NCI-H2196 treated with DMSO at 0.1 percent for 48 hours (cell line): ENCODE data around the gene DRAXIN.

Experiments
- DNase-seq: peaks from one replicate; lab custom pipeline; 2025; ENCODE audit not compliant: unreplicated experiment; lab: John Stamatoyannopoulos, UW

Gene DRAXIN, protein sequence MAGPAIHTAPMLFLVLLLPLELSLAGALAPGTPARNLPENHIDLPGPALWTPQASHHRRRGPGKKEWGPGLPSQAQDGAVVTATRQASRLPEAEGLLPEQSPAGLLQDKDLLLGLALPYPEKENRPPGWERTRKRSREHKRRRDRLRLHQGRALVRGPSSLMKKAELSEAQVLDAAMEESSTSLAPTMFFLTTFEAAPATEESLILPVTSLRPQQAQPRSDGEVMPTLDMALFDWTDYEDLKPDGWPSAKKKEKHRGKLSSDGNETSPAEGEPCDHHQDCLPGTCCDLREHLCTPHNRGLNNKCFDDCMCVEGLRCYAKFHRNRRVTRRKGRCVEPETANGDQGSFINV

DNA sequence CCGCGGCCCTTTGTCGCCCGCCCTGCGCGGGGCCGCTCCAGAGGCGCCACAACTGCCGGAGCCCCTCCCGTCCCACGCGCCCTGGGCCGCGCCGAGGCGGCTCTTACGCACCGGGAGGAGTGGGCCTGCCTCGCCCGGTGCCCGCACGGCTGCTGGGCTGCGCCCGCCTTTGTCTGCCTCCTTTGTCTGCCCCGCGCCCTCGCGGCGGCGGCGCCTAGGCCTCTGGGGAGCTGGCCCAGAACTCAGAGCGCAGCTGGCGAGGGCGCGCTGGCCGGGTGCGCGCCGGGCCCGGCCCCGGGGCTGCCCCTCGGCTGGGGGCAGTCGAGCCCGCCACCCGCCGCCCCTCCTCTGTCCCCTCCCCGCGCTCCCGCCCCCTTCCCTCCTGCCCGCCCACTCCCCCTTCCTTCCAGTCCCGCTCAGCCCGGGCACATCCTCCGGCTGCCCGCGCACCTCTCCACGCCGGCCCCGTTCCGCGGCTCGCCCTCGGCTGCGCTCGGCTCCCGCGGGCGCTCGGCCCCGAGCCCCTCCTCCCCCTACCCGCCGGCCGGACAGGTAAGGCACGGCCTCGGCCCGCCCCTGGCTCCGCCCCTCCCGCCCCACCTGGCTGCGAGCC, at the start of gene DRAXIN:
TSS of gene DRAXIN (plus strand) at position 409 of the 613 bp plus-strand sequence. CDS start 14,549 bp downstream, outside the sequence.
- DNase-seq = no peak

DNA sequence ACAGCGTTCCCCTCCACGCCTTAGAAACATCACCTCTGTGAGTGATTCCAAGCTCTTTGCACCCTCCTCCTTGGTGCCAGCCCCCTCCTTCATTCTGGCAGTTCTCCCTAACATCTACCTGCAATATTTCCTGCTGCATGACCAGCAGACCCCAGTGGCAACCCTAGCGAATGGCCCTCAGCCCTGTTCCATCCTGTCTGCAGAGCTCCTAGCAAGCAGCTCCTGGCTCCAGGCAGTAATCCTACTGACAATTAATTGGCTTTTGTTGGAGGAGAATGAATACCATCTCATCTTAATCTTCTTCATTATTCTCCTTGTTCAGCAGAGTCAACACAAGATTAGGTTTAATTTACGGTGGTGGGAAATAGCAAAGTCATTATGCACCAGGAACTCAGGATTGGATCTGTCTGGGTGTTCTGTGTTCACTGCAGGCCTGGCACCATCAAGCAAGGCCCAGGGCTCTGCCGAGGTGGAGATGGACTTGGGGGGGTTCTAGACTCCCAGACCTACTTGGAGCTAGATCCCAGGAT, 49.7 kb upstream of the DRAXIN start:
- DNase-seq = no peak

DNA sequence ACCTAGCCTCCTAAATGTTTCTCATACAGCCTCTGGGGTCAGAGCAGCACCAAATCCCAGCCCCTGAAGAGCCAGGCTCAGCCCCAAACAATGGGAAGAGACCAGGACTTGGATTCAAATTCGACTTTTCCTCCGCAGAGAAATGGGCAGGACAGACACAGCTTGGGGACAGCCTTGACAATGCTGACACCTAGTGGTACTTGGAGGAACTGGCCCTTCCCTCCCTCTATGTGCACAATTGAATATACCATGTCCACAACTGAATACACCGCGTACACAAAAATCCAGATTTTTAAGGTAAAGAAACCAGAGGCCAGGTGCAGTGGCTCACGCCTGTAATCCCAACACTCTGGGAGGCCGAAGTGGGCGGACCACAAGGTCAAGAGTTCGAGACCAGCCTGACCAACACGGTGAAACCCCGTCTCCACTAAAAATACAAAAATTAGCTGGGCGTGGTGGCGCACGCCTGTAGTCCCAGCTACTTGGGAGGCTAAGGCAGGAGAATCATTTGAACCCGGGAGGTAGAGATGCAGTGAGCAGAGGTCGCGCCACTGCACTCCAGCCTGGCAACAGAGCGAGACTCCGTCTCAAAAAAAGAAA, 49.0 kb upstream of the DRAXIN start:
- peak; percentile 29 for DNase-seq

DNA sequence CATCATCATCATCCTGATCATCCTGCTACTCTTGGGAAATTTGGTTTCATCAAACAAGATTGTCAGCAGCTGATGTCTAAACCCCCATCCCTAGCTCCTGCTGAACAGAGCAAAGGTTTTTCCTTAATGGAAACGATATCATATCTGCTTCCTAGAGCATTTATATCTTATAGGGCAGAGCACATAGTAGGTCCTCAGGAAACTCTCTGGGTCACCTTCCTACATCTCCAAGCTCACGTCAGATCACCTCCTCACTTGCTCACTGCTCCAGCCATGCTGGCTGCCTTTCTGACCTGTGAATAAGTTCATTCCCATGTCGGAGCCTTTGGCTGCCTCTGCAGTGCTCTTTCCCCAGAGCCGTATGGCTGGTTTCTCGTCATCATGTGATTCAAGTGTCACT, 47.7 kb upstream of the DRAXIN start:
- no peak for DNase-seq

- no peak for DNase-seq
Observed at GRCh38 chr1:11645270-11645669, 46.2 kb upstream of the DRAXIN start.

GRCh38 chr1:11645670-11646265, 45.7 kb upstream of the DRAXIN start:
- peak; percentile 57 for DNase-seq

- no peak for DNase-seq
Observed at GRCh38 chr1:11646317-11646716, 45.2 kb upstream of the DRAXIN start.

GRCh38 chr1:11647333-11647732, 44.2 kb upstream of the DRAXIN start:
- no peak for DNase-seq

- DNase-seq = no peak
Observed at GRCh38 chr1:11648039-11648438, 43.5 kb upstream of the DRAXIN start.

DNA sequence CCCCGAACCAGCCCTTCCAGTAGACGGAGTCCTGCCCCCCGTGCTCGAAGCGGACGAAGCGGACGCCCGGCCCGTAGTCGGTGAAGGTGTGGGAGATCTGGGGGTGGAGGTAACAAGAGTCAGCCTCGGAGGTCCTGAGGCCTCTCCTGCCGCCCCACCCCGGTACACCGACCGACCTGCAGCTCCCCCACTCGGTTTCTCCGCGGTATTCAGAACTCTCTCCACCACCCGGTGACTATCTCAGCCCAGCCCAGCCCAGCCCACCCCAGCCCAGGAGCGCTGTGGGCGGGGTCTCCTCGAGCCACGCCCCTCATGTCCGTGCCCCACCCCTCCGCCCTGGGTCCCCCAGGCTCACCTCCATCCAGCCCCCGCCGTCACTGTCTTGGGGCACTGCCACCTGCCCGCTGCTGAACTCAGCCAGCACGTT, 42.8 kb upstream of the DRAXIN start:
- no peak for DNase-seq

DNA sequence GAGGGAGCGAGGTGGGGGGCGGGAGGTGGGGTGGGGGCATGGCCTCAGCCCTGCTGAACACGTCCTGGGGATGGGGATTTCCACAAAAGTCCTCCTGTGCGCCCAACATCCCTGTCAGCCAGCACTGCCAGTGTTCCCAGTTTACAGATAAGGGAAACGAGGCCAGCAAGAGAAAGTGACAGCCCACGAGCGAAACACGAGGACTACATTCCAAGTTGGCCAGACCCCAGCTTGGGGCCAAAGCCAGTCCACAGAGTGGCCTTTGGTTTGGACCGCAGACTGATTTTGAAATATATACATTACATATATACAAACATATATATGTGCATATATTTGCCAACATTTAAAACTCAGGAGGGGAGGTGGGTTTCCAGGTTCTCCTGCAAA, 42.3 kb upstream of the DRAXIN start:
- no peak for DNase-seq

GRCh38 chr1:11649624-11650330, 41.7 kb upstream of the DRAXIN start:
- no peak for DNase-seq

GRCh38 chr1:11650331-11650991, 41.0 kb upstream of the DRAXIN start:
- DNase-seq = no peak

DNA sequence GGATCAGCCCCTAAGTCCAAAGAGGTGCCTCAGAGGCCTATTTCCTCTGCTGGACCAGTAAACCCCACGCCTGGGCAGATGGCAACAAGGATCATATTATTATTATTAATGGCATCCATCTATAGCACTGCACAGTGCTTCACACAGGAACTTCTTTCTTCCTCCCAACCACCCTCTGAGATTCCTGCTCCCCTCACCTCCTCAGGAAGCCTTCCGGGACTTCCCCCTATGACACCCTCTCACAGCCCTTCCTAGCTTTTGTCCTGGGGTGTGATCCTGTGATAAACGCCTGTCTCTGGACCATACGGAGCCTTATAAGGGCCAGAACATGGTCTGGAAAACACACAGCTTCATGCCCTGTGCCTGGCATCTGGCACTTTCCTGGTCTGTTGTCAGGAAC, 40.5 kb upstream of the DRAXIN start:
- no peak for DNase-seq

GRCh38 chr1:11652203-11652780, 39.2 kb upstream of the DRAXIN start:
- no peak for DNase-seq

- DNase-seq = no peak
Observed at GRCh38 chr1:11653101-11653860, 38.2 kb upstream of the DRAXIN start.

GRCh38 chr1:11653861-11654136, 37.7 kb upstream of the DRAXIN start:
- no peak for DNase-seq

DNA sequence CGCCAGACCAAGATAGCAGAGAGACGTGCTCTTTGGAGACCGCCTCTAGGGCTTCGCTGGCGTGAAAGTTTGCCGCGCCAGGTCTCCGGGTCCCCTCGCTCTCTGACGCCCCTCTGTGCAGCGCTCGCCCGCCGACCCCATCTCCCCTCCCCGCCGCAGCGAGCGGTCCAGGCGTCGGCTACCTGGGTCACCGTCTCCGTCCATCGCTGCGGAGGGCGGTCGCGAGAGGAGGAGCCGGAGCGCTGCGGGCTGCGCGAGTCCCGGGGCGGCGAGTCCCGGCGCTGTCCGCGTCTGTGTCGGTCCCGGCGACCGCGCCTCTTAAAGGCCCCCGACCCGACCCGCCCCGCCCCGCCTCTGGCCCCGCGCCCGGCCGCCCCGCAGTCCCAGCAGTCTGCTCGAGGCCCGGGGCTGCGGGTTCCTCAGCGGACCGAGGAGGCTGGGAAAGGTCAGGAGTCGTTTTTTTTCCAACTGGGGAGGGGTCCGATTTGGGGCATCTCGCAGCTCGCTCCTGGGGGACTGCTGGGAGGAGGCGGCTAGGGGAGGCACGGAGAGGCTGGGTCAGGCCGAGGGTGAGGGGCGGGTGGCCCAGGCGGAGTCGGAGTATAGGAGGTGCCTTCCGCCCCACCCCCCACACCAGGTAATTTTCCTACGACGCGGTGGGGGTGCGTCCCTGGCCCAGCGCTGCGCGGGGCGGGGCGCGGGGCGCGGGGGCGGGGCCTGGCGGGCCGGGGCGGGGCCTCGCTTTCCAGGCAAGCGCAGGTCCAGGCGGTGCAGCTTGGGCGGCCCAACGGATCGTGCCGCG, 37.2 kb upstream of the DRAXIN start, which contains the start of the genes FBXO2 and FBXO44:
TSS of gene FBXO2 (minus strand) at position 293 of the 802 bp plus-strand sequence. CDS start at position 204, 89 bp downstream.
TSS of gene FBXO44 (plus strand) at position 741 of the 802 bp plus-strand sequence. CDS start 959 bp downstream, outside the sequence.
- peak; percentile 13 for DNase-seq
